Right lobe of liver (tissue), 6 donors: ENCODE data around the gene HK1. TPM values are rescaled to one million over a fixed set of nuclear protein-coding genes. Genes with fewer than 3 reads are reported as not detected.
A peak's percentile ranks its signal among the peaks of the same experiment; 100 is the strongest.
"Not testable (repeated sequence)": the region's sequence is repeated elsewhere in the genome, so short reads cannot be mapped to it uniquely, and the experiment has no call there.

Source experiments
- ATAC-seq, 4 donors: fragments of 200-7000 bp; cut with Tn5 transposase; one replicate each; pipeline ENCODE4 v1.9.1; 2020; ENCODE audit warnings: mild to moderate bottlenecking in 4 of 4, moderate library complexity in 4 of 4
- DNase-seq, 3 donors: peaks; one replicate each; pipeline ENCODE4 v3.0.0-alpha.2; 2020
- H3K27ac ChIP-seq, 3 donors: fragments of 200-600 bp; one replicate each; pipeline ENCODE4 v1.8.0; 2022
- H3K27me3 ChIP-seq, 2 donors: fragments of 200-600 bp; one replicate each; pipeline ENCODE4 v1.8.0; 2022
- H3K36me3 ChIP-seq, 4 donors: fragments of 200-600 bp; sonication (generic) in 1 of 4; one replicate each; pipeline versions ENCODE4 v1.5.1 to v1.8.0; 2017 to 2022; ENCODE audit warnings: control low read depth in 1 of 4
- H3K4me1 ChIP-seq, 4 donors: fragments of 200-600 bp; sonication (generic) in 1 of 4; one replicate each; pipeline versions ENCODE4 v1.5.1 to v1.8.0; 2017 to 2022; ENCODE audit warnings: control low read depth in 1 of 4
- H3K4me3 ChIP-seq, 3 donors: fragments of 200-600 bp; one replicate each; pipeline ENCODE4 v1.8.0; 2022
- H3K9me3 ChIP-seq, 4 donors: fragments of 200-600 bp; sonication (generic) in 1 of 4; one replicate each; pipeline versions ENCODE4 v1.5.1 to v1.8.0; 2017 to 2022; ENCODE audit warnings: control low read depth in 1 of 4
- CTCF ChIP-seq, 4 donors: fragments of 200-600 bp in 3 of 4; fragments of 450-650 bp in 1 of 4; IDR thresholded peaks; one replicate each; pipeline versions ENCODE4 v1.5.1 to v1.8.0; 2016 to 2022; ENCODE audit warnings: antibody characterized with exemption in 4 of 4, mild to moderate bottlenecking in 2 of 4
- POLR2A ChIP-seq: fragments of 450-650 bp; IDR thresholded peaks from one replicate; pipeline ENCODE4 v1.6.1; 2017; ENCODE audit warnings: antibody characterized with exemption, mild to moderate bottlenecking
- WGBS: methylation state at CpG from one replicate; pipeline ENCODE4 v1.1.6; 2018; ENCODE audit warnings: low coverage, low lambda C conversion rate; ENCODE audit not compliant: insufficient coverage; ENCODE audit errors: missing lambda C conversion rate; 5-methylcytosine and 5-hydroxymethylcytosine counted together
- intact Hi-C, 2 donors: fragments of 100-400 bp; cut with DNase I; formaldehyde crosslinking; loops; one replicate each; pipeline versions ENCODE4 v1.11.2 to v1.14.1; 2022
- total RNA-seq, 6 experiments: library from RNA; depleted of rRNA in 2 of 6; stranded (reverse); fragments of >200 nt in 2 of 6; fragmentation: NEBNext Ultra II Directional in 3 of 6; extraction: Animal tissue kit (Norgen Biotek cat#: 25700) in 3 of 6; gene quantifications; one replicate each; pipeline versions ENCODE4 v1.1.0 to v1.2.4, GENCODE V29; 2016 to 2023
- donor health status: DM: no; HTN: yes; CAD: no.
- donor health status: DM: no; HTN: no; CAD: no.
- donor health status: DM: no; HTN: no; CAD: no.
- donor health status: DM: no; HTN: yes; CAD: no.
- donor health status: DM: no; HTN: yes; CAD: no.

Gene HK1
- total RNA-seq, 6 experiments from 2014 or later: 4.2 to 28.0 (median 7.2) TPM

GRCh38 chr10:69319841-69320316 is 41.6 kb downstream of the HK1 start:
- H3K4me1 ChIP-seq: peaks cover 0 to 7% (median 0%) of the 10 kb centered on the region in 4 donors
- 39% methylated on average over 3 of the region's 9 CpGs for WGBS
- DNase-seq (no peak), ATAC-seq (no peak)
- H3K27ac ChIP-seq: peak overlapping the region in 2 of 3 donors; percentile 74 to 89
- H3K36me3 ChIP-seq: no peaks in the 10 kb centered on the region
- intact Hi-C loops: no loop called here
- peak overlapping the region; percentile 60 to 75 (median 67) for H3K4me3 ChIP-seq
- no peak for TF ChIP-seq POLR2A
- TF ChIP-seq CTCF (IDR thresholded peaks at IDR 0.05): no peak
- H3K9me3 ChIP-seq: no peaks in the 10 kb centered on the region
- no peaks in the 10 kb centered on the region for H3K27me3 ChIP-seq

- ATAC-seq (no peak), DNase-seq (no peak)
- TF ChIP-seq CTCF (IDR thresholded peaks at IDR 0.05) (no peak), POLR2A (no peak)
- WGBS: no CpG with 5 or more reads among the region's 3 CpGs
- no peak overlapping the region for H3K4me3 ChIP-seq
- H3K9me3 ChIP-seq: no peaks in the 10 kb centered on the region
- no peaks in the 10 kb centered on the region for H3K27me3 ChIP-seq
- no peak overlapping the region for H3K27ac ChIP-seq
- H3K36me3 ChIP-seq: no peaks in the 10 kb centered on the region
- peaks cover 0 to 7% (median 0%) of the 10 kb centered on the region in 4 donors for H3K4me1 ChIP-seq
- intact Hi-C loops: no loop called here
Measured at GRCh38 chr10:69320521-69320920, 42.2 kb downstream of the HK1 start.

GRCh38 chr10:69321039-69321715 is 42.9 kb downstream of the HK1 start:
- peaks cover 0 to 7% (median 0%) of the 10 kb centered on the region in 4 donors for H3K4me1 ChIP-seq
- intact Hi-C loops: no loop called here
- no peak for ATAC-seq
- TF ChIP-seq POLR2A (no peak), CTCF (IDR thresholded peaks at IDR 0.05) (no peak)
- no peaks in the 10 kb centered on the region for H3K36me3 ChIP-seq
- no peaks in the 10 kb centered on the region for H3K27me3 ChIP-seq
- H3K27ac ChIP-seq: no peak overlapping the region
- no peak overlapping the region for H3K4me3 ChIP-seq
- DNase-seq: no peak
- no peaks in the 10 kb centered on the region for H3K9me3 ChIP-seq
- 49% methylated on average over 4 of the region's 10 CpGs for WGBS

GRCh38 chr10:69321865-69322264 is 43.6 kb downstream of the HK1 start:
- 48% methylated on average over 5 of the region's 5 CpGs for WGBS
- no peaks in the 10 kb centered on the region for H3K9me3 ChIP-seq
- intact Hi-C loops: no loop called here
- TF ChIP-seq CTCF (IDR thresholded peaks at IDR 0.05) (no peak), POLR2A (no peak)
- H3K27me3 ChIP-seq: no peaks in the 10 kb centered on the region
- H3K4me1 ChIP-seq: peaks cover 0 to 7% (median 0%) of the 10 kb centered on the region in 4 donors
- no peak overlapping the region for H3K4me3 ChIP-seq
- H3K27ac ChIP-seq: no peak overlapping the region
- DNase-seq (no peak), ATAC-seq (no peak)
- no peaks in the 10 kb centered on the region for H3K36me3 ChIP-seq

- H3K4me1 ChIP-seq, DNase-seq, intact Hi-C loops, H3K27me3 ChIP-seq, H3K27ac ChIP-seq, H3K4me3 ChIP-seq, H3K9me3 ChIP-seq, H3K36me3 ChIP-seq, ATAC-seq: not testable (repeated sequence)
- 73% methylated on average over 7 of the region's 7 CpGs for WGBS
Measured at GRCh38 chr10:69322346-69322745, 44.0 kb downstream of the HK1 start.
